WTC11 (cell line): ENCODE results near the gene SLC27A2. TPM values are rescaled to one million over a fixed set of nuclear protein-coding genes. Genes with fewer than 3 reads are reported as not detected.

ENCODE experiments used
- ATAC-seq: fragments of 200-7000 bp; cut with Tn5 transposase; 2 replicates; pipeline ENCODE4 v1.10.0; 2021; ENCODE audit warnings: mild to moderate bottlenecking, moderate library complexity
- CTCF ChIA-PET: fragments of 300-600 bp; sonication (Branson Sonifier 250); formaldehyde crosslinking; loops from one replicate; lab custom pipeline; 2021; ENCODE audit warnings: antibody characterized with exemption; lab: Charles Lee
- POLR2A ChIA-PET: fragments of 350-600 bp; sonication (Branson Sonifier 250); formaldehyde crosslinking; loops from one replicate; lab custom pipeline; 2021; ENCODE audit warnings: antibody characterized with exemption; lab: Charles Lee
- DNase-seq: peaks from one replicate; pipeline ENCODE4 v3.0.0; 2021; ENCODE audit warnings: low spot score
- H3K27ac Mint-ChIP-seq: 2 replicates; pipeline ENCODE4 v1.8.0; 2021; ENCODE audit warnings: mixed read lengths
- H3K27me3 Mint-ChIP-seq: 2 replicates; pipeline ENCODE4 v1.8.0; 2021; ENCODE audit warnings: low read depth, mild to moderate bottlenecking, moderate library complexity, mixed read lengths
- H3K36me3 Mint-ChIP-seq: 2 replicates; pipeline ENCODE4 v1.8.0; 2021; ENCODE audit warnings: mixed read lengths
- H3K4me1 Mint-ChIP-seq: 2 replicates; pipeline ENCODE4 v1.8.0; 2022; ENCODE audit warnings: mixed read lengths
- H3K4me3 Mint-ChIP-seq: 2 replicates; pipeline ENCODE4 v1.8.0; 2021; ENCODE audit warnings: mild to moderate bottlenecking, moderate library complexity, mixed read lengths
- H3K9me3 Mint-ChIP-seq: 2 replicates; pipeline ENCODE4 v1.8.0; 2021; ENCODE audit warnings: mixed read lengths
- ATF1 ChIP-seq: sonication (generic); formaldehyde crosslinking; IDR thresholded peaks from 2 replicates; pipeline ENCODE4 v1.8.1; 2023; ENCODE audit warnings: mild to moderate bottlenecking, moderate library complexity, missing genetic modification reagents
- CBFB ChIP-seq: sonication (generic); formaldehyde crosslinking; IDR thresholded peaks from 2 replicates; pipeline ENCODE4 v1.8.1; 2022; ENCODE audit warnings: mild to moderate bottlenecking, low read depth, missing genetic modification reagents
- CREB1 ChIP-seq: sonication (generic); formaldehyde crosslinking; IDR thresholded peaks from 2 replicates; pipeline ENCODE4 v1.8.0; 2023; ENCODE audit warnings: mild to moderate bottlenecking, missing genetic modification reagents
- ESRRA ChIP-seq: sonication (generic); formaldehyde crosslinking; IDR thresholded peaks from 2 replicates; pipeline ENCODE4 v1.8.1; 2022; ENCODE audit warnings: mild to moderate bottlenecking, missing genetic modification reagents, borderline replicate concordance
- GABPB1 ChIP-seq: sonication (generic); formaldehyde crosslinking; IDR thresholded peaks from 2 replicates; pipeline ENCODE4 v1.8.1; 2023; ENCODE audit warnings: mild to moderate bottlenecking, missing genetic modification reagents
- NFYB ChIP-seq: sonication (generic); formaldehyde crosslinking; conservative IDR thresholded peaks from 2 replicates; pipeline ENCODE4 v1.8.0; 2022; ENCODE audit warnings: low read depth, missing genetic modification reagents
- RELA ChIP-seq: sonication (generic); formaldehyde crosslinking; IDR thresholded peaks from 2 replicates; pipeline ENCODE4 v1.8.1; 2022; ENCODE audit warnings: missing genetic modification reagents, mild to moderate bottlenecking, borderline replicate concordance
- total RNA-seq: library from RNA; stranded (reverse); gene quantifications from 3 replicates; pipeline ENCODE4 v1.2.3, GENCODE V29; 2021
- TF ChIP-seq, protein P1 (sequence below): sonication (generic); formaldehyde crosslinking; IDR thresholded peaks from 2 replicates; pipeline ENCODE4 v1.8.0; 2023; ENCODE audit warnings: missing genetic modification reagents, mild to moderate bottlenecking, borderline replicate concordance
- TF ChIP-seq, protein P2 (sequence below): sonication (generic); formaldehyde crosslinking; IDR thresholded peaks from 2 replicates; pipeline ENCODE4 v1.8.0; 2023; ENCODE audit warnings: mild to moderate bottlenecking, missing genetic modification reagents
- TF ChIP-seq, protein P3 (sequence below): fragments of 250-450 bp; sonication (Bioruptor Pico); IDR thresholded peaks from 2 replicates; pipeline ENCODE4 v1.9.0; 2021; ENCODE audit warnings: mild to moderate bottlenecking, borderline replicate concordance
- TF ChIP-seq, protein P4 (sequence below): sonication (generic); formaldehyde crosslinking; IDR thresholded peaks from 2 replicates; pipeline ENCODE4 v1.8.0; 2022; ENCODE audit warnings: mild to moderate bottlenecking, missing genetic modification reagents

SLC27A2 gene
- total RNA-seq, 1 experiment from 2014 or later, result 3.0 TPM

DNA sequence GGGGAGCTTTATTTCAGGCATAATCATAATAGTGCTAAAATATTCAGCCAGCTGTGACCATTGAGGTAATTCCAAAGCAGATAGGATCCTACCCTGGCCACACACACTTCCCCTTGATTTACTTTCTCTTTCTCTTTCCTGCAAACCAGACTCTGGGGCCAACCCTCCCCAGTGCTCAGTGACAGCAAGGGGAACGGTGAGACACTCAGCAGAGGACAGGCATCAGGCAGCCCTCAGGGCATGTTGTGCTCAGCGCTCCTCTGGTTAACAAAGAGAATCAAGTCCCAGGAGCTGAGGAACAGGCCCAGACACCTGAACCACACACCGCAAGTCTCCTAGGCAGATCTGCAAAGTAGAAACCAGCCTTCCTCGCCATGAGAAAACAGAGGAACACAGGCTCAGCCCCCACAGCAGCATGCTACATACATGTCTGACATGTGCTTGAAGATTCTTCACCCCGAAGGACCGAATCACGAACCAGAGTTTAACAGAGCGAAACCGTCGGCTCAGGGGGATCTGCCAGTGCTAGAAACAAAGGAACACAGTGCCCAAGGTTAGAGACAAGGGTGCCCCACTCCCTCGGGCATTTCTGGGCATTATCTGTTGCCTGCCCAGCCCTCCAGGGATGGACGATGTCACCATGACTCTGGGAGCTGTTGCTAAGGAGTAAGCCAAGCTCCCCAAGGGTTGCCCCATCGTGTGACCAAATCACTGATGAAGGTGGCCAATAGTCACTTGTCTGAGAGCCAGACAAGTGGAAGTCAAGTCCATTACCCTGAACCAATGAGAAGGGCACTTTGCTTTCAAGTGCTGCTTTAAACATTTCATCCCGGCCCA is 66.0 kb downstream of the SLC27A2 start (continued):
- TF ChIP-seq RELA (CRISPR knock-in tag) (no peak), CREB1 (CRISPR knock-in tag) (no peak), CBFB (CRISPR knock-in tag) (no peak), ESRRA (CRISPR knock-in tag) (no peak)
- TF ChIP-seq, protein P1, sequence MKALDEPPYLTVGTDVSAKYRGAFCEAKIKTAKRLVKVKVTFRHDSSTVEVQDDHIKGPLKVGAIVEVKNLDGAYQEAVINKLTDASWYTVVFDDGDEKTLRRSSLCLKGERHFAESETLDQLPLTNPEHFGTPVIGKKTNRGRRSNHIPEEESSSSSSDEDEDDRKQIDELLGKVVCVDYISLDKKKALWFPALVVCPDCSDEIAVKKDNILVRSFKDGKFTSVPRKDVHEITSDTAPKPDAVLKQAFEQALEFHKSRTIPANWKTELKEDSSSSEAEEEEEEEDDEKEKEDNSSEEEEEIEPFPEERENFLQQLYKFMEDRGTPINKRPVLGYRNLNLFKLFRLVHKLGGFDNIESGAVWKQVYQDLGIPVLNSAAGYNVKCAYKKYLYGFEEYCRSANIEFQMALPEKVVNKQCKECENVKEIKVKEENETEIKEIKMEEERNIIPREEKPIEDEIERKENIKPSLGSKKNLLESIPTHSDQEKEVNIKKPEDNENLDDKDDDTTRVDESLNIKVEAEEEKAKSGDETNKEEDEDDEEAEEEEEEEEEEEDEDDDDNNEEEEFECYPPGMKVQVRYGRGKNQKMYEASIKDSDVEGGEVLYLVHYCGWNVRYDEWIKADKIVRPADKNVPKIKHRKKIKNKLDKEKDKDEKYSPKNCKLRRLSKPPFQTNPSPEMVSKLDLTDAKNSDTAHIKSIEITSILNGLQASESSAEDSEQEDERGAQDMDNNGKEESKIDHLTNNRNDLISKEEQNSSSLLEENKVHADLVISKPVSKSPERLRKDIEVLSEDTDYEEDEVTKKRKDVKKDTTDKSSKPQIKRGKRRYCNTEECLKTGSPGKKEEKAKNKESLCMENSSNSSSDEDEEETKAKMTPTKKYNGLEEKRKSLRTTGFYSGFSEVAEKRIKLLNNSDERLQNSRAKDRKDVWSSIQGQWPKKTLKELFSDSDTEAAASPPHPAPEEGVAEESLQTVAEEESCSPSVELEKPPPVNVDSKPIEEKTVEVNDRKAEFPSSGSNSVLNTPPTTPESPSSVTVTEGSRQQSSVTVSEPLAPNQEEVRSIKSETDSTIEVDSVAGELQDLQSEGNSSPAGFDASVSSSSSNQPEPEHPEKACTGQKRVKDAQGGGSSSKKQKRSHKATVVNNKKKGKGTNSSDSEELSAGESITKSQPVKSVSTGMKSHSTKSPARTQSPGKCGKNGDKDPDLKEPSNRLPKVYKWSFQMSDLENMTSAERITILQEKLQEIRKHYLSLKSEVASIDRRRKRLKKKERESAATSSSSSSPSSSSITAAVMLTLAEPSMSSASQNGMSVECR (CRISPR knock-in tag), result no peak
- TF ChIP-seq, protein P2, sequence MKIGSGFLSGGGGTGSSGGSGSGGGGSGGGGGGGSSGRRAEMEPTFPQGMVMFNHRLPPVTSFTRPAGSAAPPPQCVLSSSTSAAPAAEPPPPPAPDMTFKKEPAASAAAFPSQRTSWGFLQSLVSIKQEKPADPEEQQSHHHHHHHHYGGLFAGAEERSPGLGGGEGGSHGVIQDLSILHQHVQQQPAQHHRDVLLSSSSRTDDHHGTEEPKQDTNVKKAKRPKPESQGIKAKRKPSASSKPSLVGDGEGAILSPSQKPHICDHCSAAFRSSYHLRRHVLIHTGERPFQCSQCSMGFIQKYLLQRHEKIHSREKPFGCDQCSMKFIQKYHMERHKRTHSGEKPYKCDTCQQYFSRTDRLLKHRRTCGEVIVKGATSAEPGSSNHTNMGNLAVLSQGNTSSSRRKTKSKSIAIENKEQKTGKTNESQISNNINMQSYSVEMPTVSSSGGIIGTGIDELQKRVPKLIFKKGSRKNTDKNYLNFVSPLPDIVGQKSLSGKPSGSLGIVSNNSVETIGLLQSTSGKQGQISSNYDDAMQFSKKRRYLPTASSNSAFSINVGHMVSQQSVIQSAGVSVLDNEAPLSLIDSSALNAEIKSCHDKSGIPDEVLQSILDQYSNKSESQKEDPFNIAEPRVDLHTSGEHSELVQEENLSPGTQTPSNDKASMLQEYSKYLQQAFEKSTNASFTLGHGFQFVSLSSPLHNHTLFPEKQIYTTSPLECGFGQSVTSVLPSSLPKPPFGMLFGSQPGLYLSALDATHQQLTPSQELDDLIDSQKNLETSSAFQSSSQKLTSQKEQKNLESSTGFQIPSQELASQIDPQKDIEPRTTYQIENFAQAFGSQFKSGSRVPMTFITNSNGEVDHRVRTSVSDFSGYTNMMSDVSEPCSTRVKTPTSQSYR, result no peak
- TF ChIP-seq, protein P3, sequence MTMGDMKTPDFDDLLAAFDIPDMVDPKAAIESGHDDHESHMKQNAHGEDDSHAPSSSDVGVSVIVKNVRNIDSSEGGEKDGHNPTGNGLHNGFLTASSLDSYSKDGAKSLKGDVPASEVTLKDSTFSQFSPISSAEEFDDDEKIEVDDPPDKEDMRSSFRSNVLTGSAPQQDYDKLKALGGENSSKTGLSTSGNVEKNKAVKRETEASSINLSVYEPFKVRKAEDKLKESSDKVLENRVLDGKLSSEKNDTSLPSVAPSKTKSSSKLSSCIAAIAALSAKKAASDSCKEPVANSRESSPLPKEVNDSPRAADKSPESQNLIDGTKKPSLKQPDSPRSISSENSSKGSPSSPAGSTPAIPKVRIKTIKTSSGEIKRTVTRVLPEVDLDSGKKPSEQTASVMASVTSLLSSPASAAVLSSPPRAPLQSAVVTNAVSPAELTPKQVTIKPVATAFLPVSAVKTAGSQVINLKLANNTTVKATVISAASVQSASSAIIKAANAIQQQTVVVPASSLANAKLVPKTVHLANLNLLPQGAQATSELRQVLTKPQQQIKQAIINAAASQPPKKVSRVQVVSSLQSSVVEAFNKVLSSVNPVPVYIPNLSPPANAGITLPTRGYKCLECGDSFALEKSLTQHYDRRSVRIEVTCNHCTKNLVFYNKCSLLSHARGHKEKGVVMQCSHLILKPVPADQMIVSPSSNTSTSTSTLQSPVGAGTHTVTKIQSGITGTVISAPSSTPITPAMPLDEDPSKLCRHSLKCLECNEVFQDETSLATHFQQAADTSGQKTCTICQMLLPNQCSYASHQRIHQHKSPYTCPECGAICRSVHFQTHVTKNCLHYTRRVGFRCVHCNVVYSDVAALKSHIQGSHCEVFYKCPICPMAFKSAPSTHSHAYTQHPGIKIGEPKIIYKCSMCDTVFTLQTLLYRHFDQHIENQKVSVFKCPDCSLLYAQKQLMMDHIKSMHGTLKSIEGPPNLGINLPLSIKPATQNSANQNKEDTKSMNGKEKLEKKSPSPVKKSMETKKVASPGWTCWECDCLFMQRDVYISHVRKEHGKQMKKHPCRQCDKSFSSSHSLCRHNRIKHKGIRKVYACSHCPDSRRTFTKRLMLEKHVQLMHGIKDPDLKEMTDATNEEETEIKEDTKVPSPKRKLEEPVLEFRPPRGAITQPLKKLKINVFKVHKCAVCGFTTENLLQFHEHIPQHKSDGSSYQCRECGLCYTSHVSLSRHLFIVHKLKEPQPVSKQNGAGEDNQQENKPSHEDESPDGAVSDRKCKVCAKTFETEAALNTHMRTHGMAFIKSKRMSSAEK, result no peak

DNA sequence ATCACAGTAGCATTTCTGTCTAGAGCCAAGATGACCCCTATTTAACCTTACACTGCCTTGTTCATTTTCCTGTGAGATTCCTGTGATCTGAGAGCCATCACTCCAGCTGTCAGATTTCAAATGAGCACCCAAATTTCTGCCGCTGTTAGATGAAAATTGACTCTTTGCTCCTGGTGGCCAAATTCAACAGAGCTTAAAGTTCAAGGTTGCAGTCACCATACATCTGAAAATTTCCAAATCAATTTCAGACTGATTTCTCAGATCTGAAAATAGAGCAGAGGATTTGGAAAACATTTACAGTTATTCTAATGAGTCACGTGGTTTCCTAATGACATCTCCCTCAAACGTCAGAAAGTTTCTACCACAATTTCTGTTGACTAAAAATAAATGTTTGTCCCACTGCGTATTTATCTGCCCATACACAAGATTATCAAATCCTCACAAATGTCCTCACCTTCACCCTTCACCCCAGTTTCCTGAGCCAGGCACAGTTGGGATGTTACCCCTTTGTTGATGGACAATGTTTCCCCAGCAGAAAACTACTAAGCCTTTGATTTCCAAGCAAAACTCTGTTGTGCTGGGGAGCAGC is 67.1 kb downstream of the SLC27A2 start:
- ATAC-seq, result no peak
- no peaks in the 10 kb centered on the region for H3K9me3 Mint-ChIP-seq
- H3K4me3 Mint-ChIP-seq, result no peak overlapping the region
- ChIA-PET CTCF (interaction anchor here (0.5 to 1.1 kb wide), 3 partner anchors 13 to 75 kb away, joined by 3 to 4 read pairs (median 3); no protein-coding TSS in a partner anchor), POLR2A (no interaction called here)
- TF ChIP-seq, protein P4, sequence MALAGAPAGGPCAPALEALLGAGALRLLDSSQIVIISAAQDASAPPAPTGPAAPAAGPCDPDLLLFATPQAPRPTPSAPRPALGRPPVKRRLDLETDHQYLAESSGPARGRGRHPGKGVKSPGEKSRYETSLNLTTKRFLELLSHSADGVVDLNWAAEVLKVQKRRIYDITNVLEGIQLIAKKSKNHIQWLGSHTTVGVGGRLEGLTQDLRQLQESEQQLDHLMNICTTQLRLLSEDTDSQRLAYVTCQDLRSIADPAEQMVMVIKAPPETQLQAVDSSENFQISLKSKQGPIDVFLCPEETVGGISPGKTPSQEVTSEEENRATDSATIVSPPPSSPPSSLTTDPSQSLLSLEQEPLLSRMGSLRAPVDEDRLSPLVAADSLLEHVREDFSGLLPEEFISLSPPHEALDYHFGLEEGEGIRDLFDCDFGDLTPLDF (CRISPR knock-in tag), result no peak
- TF ChIP-seq NFYB (CRISPR knock-in tag), result no peak
- TF ChIP-seq ATF1, result no peak
- TF ChIP-seq GABPB1, result no peak
- no peaks in the 10 kb centered on the region; the same call in 1 of the 2 replicates for H3K27me3 Mint-ChIP-seq
- peaks cover 3% of the 10 kb centered on the region; the same call in 1 of the 2 replicates for H3K4me1 Mint-ChIP-seq
- no peaks in the 10 kb centered on the region for H3K36me3 Mint-ChIP-seq
- no peak overlapping the region for H3K27ac Mint-ChIP-seq
- DNase-seq, result no peak
